Adipocyte (in vitro differentiated cells): Measurements from ENCODE around the gene PAK6.

Experiments used
- DNase-seq: peaks from one replicate; pipeline ENCODE4 v3.0.0-alpha.2; 2015; ENCODE audit warnings: low read depth
- H3K27me3 ChIP-seq: replicated peaks from 2 replicates; pipeline ENCODE4 v1.7.0; 2013; ENCODE audit warnings: mild to moderate bottlenecking, low read length, moderate library complexity; ENCODE audit not compliant: control insufficient read depth, insufficient read depth
- H3K36me3 ChIP-seq: 2 replicates; pipeline ENCODE4 v1.7.0; 2013; ENCODE audit warnings: low read length, mild to moderate bottlenecking, moderate library complexity; ENCODE audit not compliant: control insufficient read depth, insufficient read depth, severe bottlenecking
- H3K4me1 ChIP-seq: 2 replicates; pipeline ENCODE4 v1.7.0; 2013; ENCODE audit warnings: mild to moderate bottlenecking, low read length, moderate library complexity; ENCODE audit not compliant: control insufficient read depth, insufficient read depth
- H3K4me3 ChIP-seq: 2 replicates; pipeline ENCODE4 v1.7.0; 2013; ENCODE audit warnings: mild to moderate bottlenecking, low read length, moderate library complexity
- H3K9ac ChIP-seq: 2 replicates; pipeline ENCODE4 v1.7.0; 2013; ENCODE audit warnings: mild to moderate bottlenecking, low read length, moderate library complexity
- H3K9me3 ChIP-seq: 2 replicates; pipeline ENCODE4 v1.7.0; 2013; ENCODE audit warnings: mild to moderate bottlenecking, low read length, moderate library complexity; ENCODE audit not compliant: control insufficient read depth

PAK6 gene

DNA sequence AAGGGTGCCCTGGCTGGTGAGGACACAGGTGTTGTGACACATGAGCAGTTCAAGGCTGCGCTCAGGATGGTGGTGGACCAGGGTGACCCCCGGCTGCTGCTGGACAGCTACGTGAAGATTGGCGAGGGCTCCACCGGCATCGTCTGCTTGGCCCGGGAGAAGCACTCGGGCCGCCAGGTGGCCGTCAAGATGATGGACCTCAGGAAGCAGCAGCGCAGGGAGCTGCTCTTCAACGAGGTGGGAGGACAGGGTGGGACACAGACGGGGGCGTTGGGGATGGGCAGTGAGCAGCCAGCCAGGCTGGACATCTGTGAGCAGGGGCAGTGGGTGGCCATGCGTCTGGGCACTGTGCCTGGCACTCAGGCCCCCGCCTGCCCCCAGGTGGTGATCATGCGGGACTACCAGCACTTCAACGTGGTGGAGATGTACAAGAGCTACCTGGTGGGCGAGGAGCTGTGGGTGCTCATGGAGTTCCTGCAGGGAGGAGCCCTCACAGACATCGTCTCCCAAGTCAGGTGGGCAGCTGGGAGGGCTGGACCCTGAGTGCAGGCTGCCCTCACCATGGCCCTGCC lies 33.7 kb downstream of the PAK6 start:
- no peak overlapping the region for H3K4me3 ChIP-seq
- no peak for DNase-seq
- no peaks in the 10 kb centered on the region for H3K4me1 ChIP-seq

DNA sequence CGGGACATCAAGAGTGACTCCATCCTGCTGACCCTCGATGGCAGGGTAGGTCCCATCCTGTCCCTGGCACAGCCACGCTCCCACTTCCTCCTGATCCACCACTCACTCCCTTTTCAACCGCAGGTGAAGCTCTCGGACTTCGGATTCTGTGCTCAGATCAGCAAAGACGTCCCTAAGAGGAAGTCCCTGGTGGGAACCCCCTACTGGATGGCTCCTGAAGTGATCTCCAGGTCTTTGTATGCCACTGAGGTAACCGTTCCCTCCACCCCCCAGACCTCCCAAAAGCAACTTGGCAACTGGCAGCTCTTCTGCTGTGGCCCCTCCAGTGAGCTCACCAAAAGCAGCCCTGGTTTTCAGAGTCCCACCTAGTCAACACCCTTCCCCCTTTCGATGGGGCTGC lies 34.6 kb downstream of the PAK6 start:
- H3K4me3 ChIP-seq: no peak overlapping the region
- H3K36me3 ChIP-seq: no peaks in the 10 kb centered on the region
- no peaks in the 10 kb centered on the region for H3K4me1 ChIP-seq
- no peak overlapping the region for H3K9ac ChIP-seq
- DNase-seq: no peak
- H3K27me3 ChIP-seq: peaks cover 19% of the 10 kb centered on the region
- no peaks in the 10 kb centered on the region for H3K9me3 ChIP-seq

More for the DNA sequence above, 33.7 kb downstream of the PAK6 start:
- Histone ChIP-seq H3K36me3 (no peaks in the 10 kb centered on the region), H3K9ac (no peak overlapping the region), H3K27me3 (peaks cover 11% of the 10 kb centered on the region), H3K9me3 (no peaks in the 10 kb centered on the region)

- H3K27me3 ChIP-seq: peaks cover 27% of the 10 kb centered on the region
- no peak overlapping the region for H3K9ac ChIP-seq
- peak; percentile 95 for DNase-seq
- peaks cover 2% of the 10 kb centered on the region for H3K4me1 ChIP-seq
- no peaks in the 10 kb centered on the region for H3K36me3 ChIP-seq
- no peak overlapping the region for H3K4me3 ChIP-seq
- H3K9me3 ChIP-seq: no peaks in the 10 kb centered on the region
These were observed 35.7 kb downstream of the PAK6 start for GRCh38 chr15:40274350-40275274.

GRCh38 chr15:40275523-40275922 lies 36.7 kb downstream of the PAK6 start:
- H3K9ac ChIP-seq: no peak overlapping the region
- H3K9me3 ChIP-seq: no peaks in the 10 kb centered on the region
- DNase-seq: no peak
- no peak overlapping the region for H3K4me3 ChIP-seq
- peaks cover 34% of the 10 kb centered on the region for H3K27me3 ChIP-seq
- peaks cover 2% of the 10 kb centered on the region for H3K4me1 ChIP-seq
- H3K36me3 ChIP-seq: no peaks in the 10 kb centered on the region

GRCh38 chr15:40275954-40276353 lies 37.1 kb downstream of the PAK6 start:
- Histone ChIP-seq H3K27me3 (peaks cover 39% of the 10 kb centered on the region), H3K4me1 (peaks cover 2% of the 10 kb centered on the region), H3K36me3 (no peaks in the 10 kb centered on the region), H3K4me3 (no peak overlapping the region), H3K9ac (no peak overlapping the region), H3K9me3 (no peaks in the 10 kb centered on the region)
- DNase-seq: no peak

- H3K9me3 ChIP-seq: no peaks in the 10 kb centered on the region
- peaks cover 44% of the 10 kb centered on the region for H3K27me3 ChIP-seq
- peaks cover 2% of the 10 kb centered on the region for H3K4me1 ChIP-seq
- no peak for DNase-seq
- H3K9ac ChIP-seq: no peak overlapping the region
- H3K36me3 ChIP-seq: no peaks in the 10 kb centered on the region
- no peak overlapping the region for H3K4me3 ChIP-seq
These were observed 38.1 kb downstream of the PAK6 start for GRCh38 chr15:40276927-40277326.

GRCh38 chr15:40277471-40277870 lies 38.6 kb downstream of the PAK6 start:
- peaks cover 6% of the 10 kb centered on the region for H3K4me1 ChIP-seq
- no peak overlapping the region for H3K9ac ChIP-seq
- H3K27me3 ChIP-seq: peaks cover 44% of the 10 kb centered on the region
- H3K4me3 ChIP-seq: no peak overlapping the region
- DNase-seq: no peak
- no peaks in the 10 kb centered on the region for H3K9me3 ChIP-seq
- no peaks in the 10 kb centered on the region for H3K36me3 ChIP-seq

- Histone ChIP-seq H3K9ac (no peak overlapping the region), H3K27me3 (peaks cover 44% of the 10 kb centered on the region), H3K9me3 (no peaks in the 10 kb centered on the region), H3K4me3 (no peak overlapping the region), H3K4me1 (peaks cover 6% of the 10 kb centered on the region), H3K36me3 (no peaks in the 10 kb centered on the region)
- DNase-seq: no peak
These were observed 39.2 kb downstream of the PAK6 start for GRCh38 chr15:40278026-40278425.

DNA sequence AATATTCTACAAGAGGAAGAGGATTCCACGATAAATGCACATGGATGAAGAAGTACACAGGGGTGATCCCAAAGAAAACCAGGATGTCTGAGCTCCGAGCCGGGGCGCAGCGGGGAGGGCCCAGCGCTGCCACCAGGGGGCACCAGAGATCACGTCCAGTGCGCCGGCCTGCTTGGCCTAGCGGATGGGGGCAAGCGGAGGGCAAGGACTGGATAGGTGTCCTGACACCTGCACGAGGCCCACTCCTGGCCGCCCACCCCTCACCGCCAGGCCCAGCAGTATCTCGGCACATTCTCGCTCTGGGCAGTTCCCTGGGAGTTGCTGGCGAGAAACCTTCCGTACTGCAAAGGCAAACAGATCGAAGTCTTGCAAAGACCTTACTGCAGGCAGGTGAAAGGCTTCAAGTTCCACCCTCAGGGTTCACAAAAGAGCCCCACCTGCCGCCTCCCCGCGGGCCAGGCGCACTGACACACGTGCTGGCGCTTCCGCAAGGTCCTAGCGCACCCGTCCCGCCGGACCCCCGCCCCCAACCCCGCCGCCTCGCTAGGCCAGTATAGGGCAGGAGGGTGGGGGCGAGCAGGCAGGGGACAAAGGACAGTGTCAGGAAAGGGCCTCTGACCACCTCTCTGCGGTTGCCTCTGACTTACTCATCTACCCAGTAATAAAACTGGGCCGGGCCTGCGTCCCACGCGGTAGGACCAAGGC lies 40.7 kb downstream of the PAK6 start:
- Histone ChIP-seq H3K36me3 (no peaks in the 10 kb centered on the region), H3K9ac (no peak overlapping the region), H3K4me1 (peaks cover 6% of the 10 kb centered on the region), H3K4me3 (no peak overlapping the region), H3K27me3 (peaks cover 44% of the 10 kb centered on the region), H3K9me3 (no peaks in the 10 kb centered on the region)
- DNase-seq: peak; percentile 83

DNA sequence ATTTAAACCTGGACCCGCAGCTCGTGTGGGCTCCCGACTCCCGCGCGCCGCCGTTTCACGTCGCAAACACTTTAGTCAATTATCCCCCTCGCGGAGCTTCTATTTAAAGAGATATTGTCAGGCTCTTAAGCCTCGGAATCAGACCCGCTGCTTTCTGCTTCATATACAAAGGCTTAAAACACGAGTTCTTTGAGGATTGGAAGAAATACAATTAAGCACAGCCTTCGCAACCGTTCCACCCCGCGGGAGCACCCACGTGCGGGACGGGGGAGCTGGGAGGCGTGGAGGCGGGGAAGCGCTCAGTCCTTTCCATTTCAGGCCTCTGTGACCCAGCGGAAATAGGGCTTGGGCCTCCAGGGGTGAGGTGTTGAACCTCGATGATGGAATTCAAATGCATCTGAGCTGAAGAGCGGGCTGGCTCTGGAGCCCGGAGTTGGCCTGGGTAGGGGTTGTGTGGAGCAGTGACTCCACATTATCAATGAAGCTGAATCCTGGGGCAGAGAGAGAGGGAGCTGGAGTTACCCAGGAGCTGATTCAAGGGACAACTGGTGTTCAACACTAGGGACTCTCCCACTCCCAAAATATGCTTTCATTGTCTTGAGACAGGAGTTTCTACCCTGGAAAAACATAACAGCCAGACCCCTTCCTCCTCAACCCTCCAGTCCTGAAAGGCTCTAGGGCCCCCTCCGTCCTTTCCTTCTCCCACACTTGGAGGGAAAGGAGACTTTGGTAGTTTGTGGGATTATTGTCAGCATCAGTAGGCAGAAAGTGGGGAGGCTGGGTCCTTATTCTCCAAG lies 41.6 kb downstream of the PAK6 start:
- Histone ChIP-seq H3K36me3 (no peaks in the 10 kb centered on the region), H3K4me3 (no peak overlapping the region), H3K9ac (no peak overlapping the region), H3K9me3 (no peaks in the 10 kb centered on the region), H3K4me1 (peaks cover 12% of the 10 kb centered on the region), H3K27me3 (peaks cover 44% of the 10 kb centered on the region)
- DNase-seq: no peak
